A673 (cell line): ENCODE measurements around the gene C17orf78. TPM values are rescaled to one million over a fixed set of nuclear protein-coding genes. Genes with fewer than 3 reads are reported as not detected.

ENCODE experiments used
- BruUV-seq: library from RNA; stranded (reverse); fragments of 400-500 nt; replicated peaks from 2 replicates; lab custom pipeline; 2021; lab: Mats Ljungman, UMichigan
- CTCF ChIA-PET: fragments of 300-600 bp; sonication (Branson Sonifier 250); formaldehyde crosslinking; loops from one replicate; lab custom pipeline; 2022; ENCODE audit warnings: antibody characterized with exemption; lab: Charles Lee
- POLR2A ChIA-PET: fragments of 300-600 bp; sonication (Branson Sonifier 250); formaldehyde crosslinking; loops from one replicate; lab custom pipeline; 2022; ENCODE audit warnings: antibody characterized with exemption; ENCODE audit not compliant: low non-redundant PET; lab: Charles Lee
- DNase-seq: peaks from one replicate; pipeline ENCODE4 v3.0.0-alpha.2; 2015; ENCODE audit warnings: low spot score
- H3K27ac ChIP-seq: fragments of 200-600 bp; sonication (generic); 2 replicates; pipeline ENCODE4 v1.5.1; 2016; ENCODE audit warnings: mixed run types, low read depth, mild to moderate bottlenecking, mixed read lengths, antibody characterized with exemption, low read length; ENCODE audit not compliant: poor library complexity, severe bottlenecking
- H3K27me3 ChIP-seq: fragments of 200-600 bp; sonication (generic); replicated peaks from 2 replicates; pipeline ENCODE4 v1.6.1; 2017; ENCODE audit warnings: mixed run types, low read depth, mild to moderate bottlenecking, mixed read lengths, antibody characterized with exemption, low read length; ENCODE audit not compliant: insufficient read depth, poor library complexity
- H3K36me3 ChIP-seq: fragments of 200-600 bp; sonication (generic); 2 replicates; pipeline ENCODE4 v1.6.1; 2016; ENCODE audit warnings: mixed run types, mild to moderate bottlenecking, mixed read lengths, antibody characterized with exemption, low read length; ENCODE audit not compliant: insufficient read depth, poor library complexity, severe bottlenecking
- H3K4me1 ChIP-seq: fragments of 200-600 bp; sonication (generic); 2 replicates; pipeline ENCODE4 v1.6.1; 2017; ENCODE audit warnings: mixed run types, mild to moderate bottlenecking, mixed read lengths, antibody characterized with exemption, low read length; ENCODE audit not compliant: insufficient read depth, poor library complexity, severe bottlenecking
- H3K4me3 ChIP-seq: fragments of 200-600 bp; sonication (generic); 2 replicates; pipeline ENCODE4 v1.5.1; 2016; ENCODE audit warnings: low read depth, mixed run types, mild to moderate bottlenecking, mixed read lengths, low read length; ENCODE audit not compliant: poor library complexity, severe bottlenecking
- H3K9me3 ChIP-seq: fragments of 200-600 bp; sonication (generic); 2 replicates; pipeline ENCODE4 v1.6.1; 2016; ENCODE audit warnings: mixed run types, low read depth, mild to moderate bottlenecking, mixed read lengths, antibody characterized with exemption, low read length; ENCODE audit not compliant: poor library complexity, severe bottlenecking
- CTCF ChIP-seq: fragments of 300-800, 200-600 bp; sonication (generic); conservative IDR thresholded peaks from 2 replicates; pipeline ENCODE4 v1.5.1; 2017; ENCODE audit warnings: low read depth, mild to moderate bottlenecking, antibody characterized with exemption, low read length, moderate library complexity, mixed read lengths
- EZH2 ChIP-seq: fragments of 200-600 bp; sonication (generic); IDR thresholded peaks from 2 replicates; pipeline ENCODE4 v1.6.1; 2017; ENCODE audit warnings: borderline replicate concordance, low read depth, mild to moderate bottlenecking, mixed read lengths, antibody characterized with exemption, low read length; ENCODE audit not compliant: poor library complexity, severe bottlenecking
- intact Hi-C: fragments of 100-400 bp; cut with micrococcal nuclease; formaldehyde crosslinking; loops from one replicate; pipeline ENCODE4 v1.10.0; 2022; ENCODE audit not compliant: unreplicated experiment
- total RNA-seq: library from RNA; stranded (reverse); gene quantifications from 2 replicates; pipeline ENCODE4 v1.2.3, GENCODE V29; 2021

C17orf78 gene
- total RNA-seq, 1 experiment from 2014 or later, result not detected

GRCh38 chr17:37422971-37423625, 47.3 kb downstream of the C17orf78 start:
- Histone ChIP-seq H3K9me3 (no peaks in the 10 kb centered on the region), H3K4me3 (no peak overlapping the region), H3K27ac (no peak overlapping the region), H3K27me3 (no peaks in the 10 kb centered on the region), H3K36me3 (peaks cover 22% of the 10 kb centered on the region), H3K4me1 (no peaks in the 10 kb centered on the region)
- no TSS peak for BruUV-seq
- intact Hi-C loops, result no loop called here
- ChIA-PET CTCF (interaction anchor here (0.8 kb wide), 1 partner anchor 9 kb away, joined by 3 read pairs; no protein-coding TSS in a partner anchor), POLR2A (no interaction called here)
- TF ChIP-seq EZH2, result no peak
- TF ChIP-seq CTCF, result no peak
- no peak for DNase-seq

- Histone ChIP-seq H3K9me3 (no peaks in the 10 kb centered on the region), H3K4me3 (no peak overlapping the region), H3K27ac (no peak overlapping the region), H3K27me3 (no peaks in the 10 kb centered on the region), H3K36me3 (peaks cover 24% of the 10 kb centered on the region), H3K4me1 (no peaks in the 10 kb centered on the region)
- intact Hi-C loops, result no loop called here
- ChIA-PET POLR2A (no interaction called here), CTCF (no interaction called here)
- TF ChIP-seq EZH2 (no peak), CTCF (no peak)
- DNase-seq, result no peak
- no TSS peak for BruUV-seq
These were observed 49.5 kb downstream of the C17orf78 start for GRCh38 chr17:37425268-37425667.

- TF ChIP-seq CTCF, result no peak
- no peak for TF ChIP-seq EZH2
- no peaks in the 10 kb centered on the region for H3K27me3 ChIP-seq
- no peaks in the 10 kb centered on the region for H3K4me1 ChIP-seq
- peaks cover 21% of the 10 kb centered on the region for H3K36me3 ChIP-seq
- no TSS peak for BruUV-seq
- ChIA-PET CTCF (no interaction called here), POLR2A (no interaction called here)
- no peak overlapping the region for H3K4me3 ChIP-seq
- no peak overlapping the region for H3K27ac ChIP-seq
- intact Hi-C loops, result no loop called here
- DNase-seq, result no peak
- no peaks in the 10 kb centered on the region for H3K9me3 ChIP-seq
These were observed 53.3 kb downstream of the C17orf78 start for GRCh38 chr17:37429039-37429438.
